Right kidney (tissue), 1 donor: ENCODE data around the gene METTL23.
A peak's percentile ranks its signal among the peaks of the same experiment; 100 is the strongest.
"Not testable (repeated sequence)": the region's sequence is repeated elsewhere in the genome, so short reads cannot be mapped to it uniquely, and the experiment has no call there.

ENCODE experiments used
- DNase-seq: peaks from one replicate; pipeline ENCODE4 v3.0.0-alpha.2; 2016

METTL23 gene

DNA sequence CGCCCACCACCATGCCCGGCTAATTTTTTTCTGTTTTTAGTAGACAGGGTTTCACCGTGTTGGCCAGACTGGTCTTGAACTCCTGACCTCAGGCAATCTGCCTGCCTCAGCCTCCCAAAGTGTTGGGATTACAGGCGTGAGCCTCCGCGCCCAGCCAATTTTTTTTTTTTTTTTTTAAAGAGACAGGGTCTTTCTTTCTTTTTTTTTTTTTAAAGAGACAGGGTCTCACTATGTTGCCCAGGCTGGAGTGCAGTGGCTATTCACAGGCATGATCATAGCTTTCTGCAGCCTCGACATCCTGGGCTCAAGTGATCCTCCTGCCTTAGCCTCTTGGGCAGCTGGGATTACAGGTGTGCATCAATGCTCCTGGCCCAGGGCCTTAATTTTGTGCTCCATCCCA lies 14.3 kb upstream of the METTL23 start:
- not testable (repeated sequence) for DNase-seq

DNA sequence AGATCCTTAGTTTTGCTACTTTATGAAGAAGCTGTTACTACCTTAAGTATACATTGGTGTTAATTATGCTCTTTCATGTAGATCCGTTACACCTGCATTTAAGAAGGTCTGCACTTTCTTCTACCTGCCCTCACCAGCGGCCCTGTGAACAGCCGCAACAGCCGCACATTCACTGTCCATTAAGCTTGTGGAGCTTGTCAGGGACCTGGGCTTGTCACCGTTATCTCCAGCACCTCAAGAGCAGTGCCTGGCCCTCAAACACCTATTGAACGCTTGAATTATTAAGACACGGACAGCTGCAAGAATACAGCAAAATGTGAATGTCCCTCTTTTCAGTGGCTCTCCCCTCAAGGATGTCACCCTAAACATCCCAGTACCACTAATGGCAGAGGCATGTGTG lies 12.9 kb upstream of the METTL23 start:
- DNase-seq: no peak

DNA sequence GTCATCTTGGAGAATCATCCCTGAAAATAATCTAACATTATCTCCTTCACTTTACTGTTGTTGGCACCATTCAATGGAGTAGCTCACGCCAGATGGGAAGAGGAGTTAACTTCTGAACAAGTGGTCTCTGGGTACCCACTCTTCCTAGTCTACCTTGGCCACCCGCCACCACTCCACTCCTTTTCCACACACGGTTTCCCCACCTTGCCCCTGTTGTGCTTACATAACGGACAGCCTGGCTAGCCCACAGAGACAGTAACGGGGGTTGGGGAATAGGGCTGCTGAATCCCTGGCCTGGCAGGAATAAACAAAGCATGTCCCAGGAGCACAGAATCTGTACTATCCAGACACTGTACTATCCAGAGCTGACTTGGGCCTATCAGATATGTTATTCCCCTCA lies 12.3 kb upstream of the METTL23 start:
- DNase-seq: no peak

DNA sequence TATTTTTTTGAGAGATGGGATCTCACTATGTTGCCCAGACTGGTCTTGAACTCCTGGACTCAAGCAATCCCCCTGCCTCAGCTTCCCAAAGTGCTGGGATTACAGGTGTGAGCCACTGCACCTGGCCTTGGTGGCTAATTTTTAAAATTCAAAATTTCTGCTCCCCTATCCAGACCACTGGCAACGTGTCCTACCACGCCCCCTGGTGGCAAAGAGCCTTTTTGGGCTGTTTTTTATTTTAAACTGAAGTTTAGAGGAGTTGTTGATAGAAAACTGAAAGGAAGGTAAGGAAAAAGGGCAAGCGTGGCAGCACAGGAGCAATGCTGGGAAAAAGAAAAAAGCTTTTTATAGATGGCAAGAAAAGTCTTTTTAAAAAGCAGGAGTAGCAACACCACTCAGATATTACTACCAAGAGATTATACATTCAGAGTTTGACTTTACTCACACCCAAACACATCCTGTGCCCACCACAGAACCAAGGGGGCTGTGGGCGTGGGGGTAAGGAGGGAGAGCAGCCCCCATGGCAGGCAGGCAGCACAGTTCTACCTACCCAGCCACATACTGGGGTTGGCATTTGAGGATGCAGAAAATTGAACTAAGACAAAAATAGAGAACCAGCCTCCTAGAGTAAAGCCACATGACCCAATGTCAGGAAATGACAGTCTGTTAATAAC lies 11.7 kb upstream of the METTL23 start:
- DNase-seq: no peak

DNA sequence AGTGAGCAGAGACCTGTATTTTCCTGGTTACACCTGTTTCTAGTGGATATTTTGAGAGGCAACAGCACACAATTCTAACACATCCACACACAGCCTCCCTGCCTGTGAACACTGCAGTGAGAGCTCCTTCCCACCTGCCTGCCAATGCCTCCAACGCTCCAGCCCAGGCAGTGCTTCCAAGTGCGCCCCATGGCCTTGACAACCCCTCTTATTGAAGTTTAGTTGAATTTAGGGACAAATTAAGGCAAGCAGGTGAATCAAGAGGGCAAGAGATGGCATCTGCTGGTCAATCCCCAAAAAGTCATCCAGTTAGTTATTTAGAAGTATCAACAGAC lies 11.2 kb upstream of the METTL23 start:
- no peak for DNase-seq

DNA sequence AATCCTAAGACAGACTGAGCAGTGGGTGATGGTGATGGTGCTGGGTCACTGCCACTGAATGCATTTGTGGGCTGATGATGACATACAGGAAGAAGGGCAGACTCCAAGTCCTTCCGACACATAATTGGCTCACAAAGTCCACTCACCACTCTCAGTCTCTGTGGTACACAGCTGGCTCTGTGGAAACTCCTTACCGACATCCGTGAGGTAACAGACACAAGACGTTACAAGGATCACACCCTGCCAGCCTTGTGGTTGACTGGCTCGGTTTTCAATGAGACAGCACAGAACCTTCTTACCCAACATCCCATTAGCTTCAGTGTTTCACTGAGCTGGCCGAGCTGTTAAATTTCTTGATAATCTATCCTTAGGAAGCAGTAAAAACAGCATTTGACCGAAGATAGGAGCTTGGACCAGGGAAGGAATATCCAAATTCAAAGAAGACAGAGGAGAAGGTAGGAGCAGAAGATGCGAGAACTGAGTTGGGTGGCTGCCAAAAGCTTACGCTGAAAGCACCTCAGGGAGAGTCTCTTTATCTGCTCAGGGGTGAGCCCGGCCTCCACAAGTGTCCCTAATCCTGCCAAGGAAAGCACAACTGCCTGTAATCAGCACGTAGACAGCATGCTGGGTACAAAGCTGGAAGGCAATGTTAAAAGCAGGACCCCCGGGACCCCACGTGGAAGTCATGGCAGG lies 10.3 kb upstream of the METTL23 start:
- DNase-seq: no peak

DNA sequence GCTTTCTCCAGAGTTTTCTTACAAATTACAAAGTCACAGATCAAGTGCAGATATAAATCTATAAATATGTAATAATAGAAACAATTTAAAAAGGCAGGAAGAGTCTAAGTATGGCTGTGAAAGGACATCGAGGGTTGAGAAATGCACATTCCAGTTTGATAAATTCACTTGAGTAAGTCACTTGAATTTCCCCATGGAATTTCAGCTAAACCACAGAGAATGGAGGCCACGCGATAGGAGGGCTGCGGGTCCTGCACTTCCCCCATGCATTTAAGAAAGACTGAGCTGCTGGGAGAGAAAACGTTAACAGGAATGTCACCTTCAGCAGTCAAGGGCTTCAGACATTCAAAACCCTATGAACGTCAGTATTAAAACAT lies 9.8 kb upstream of the METTL23 start:
- no peak for DNase-seq

DNA sequence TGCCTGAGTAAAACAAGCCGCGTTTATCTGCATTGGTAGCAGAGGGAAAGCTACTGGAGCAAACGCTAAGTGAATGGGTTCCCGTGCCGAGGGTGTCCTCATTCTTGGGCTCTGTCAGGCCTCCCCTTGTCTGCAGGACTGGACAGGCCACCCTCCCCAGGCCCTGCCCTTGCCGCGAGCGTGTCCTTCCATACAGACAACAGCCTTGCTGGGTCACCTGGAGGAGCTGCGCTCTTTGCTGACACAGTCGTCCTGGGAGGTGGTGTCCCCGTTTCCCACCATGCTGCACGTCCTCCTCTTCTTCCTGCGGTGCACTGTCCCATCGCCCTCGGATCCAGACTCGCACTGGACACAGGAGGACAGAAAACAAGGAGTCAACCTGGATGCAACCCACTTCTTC lies 8.1 kb upstream of the METTL23 start:
- no peak for DNase-seq

DNA sequence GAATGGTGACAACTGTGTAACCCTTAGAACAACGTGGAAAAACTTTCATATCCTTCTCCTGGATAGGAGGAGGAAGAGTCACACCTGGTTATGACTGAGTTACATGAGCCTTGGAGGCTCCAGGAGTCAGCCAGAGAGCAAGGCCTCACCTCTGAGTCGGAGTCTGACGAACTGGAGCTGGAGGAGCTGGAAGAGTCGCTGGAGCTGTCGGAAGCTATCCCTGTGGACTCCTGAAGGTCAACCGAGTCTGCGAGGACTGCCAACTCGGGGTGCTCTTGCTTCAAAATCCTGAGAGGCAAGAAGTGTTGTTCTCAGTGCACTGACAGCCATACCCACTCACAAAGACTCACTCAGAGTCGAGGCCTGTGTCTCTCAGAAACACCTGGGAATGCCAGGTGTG lies 6.4 kb upstream of the METTL23 start:
- DNase-seq: no peak

DNA sequence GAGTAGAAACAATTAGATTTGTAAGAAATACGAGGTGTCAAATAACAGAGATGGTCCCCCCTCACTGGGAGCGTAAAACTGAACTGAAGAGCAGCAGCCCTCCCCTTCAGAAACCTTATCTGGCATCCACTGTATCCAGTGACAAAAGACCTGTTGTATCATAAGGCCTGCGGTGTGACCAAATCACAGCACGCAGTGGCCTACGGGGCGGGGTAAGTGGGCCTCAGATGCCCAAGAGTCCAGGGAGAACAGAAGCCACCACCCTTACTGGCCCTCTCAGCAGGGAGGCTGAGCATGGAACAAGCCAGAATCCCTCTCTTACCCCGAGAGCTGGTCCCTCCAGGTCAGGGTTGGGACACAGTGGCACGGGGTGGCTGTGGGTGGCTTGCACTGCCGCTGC lies 5.7 kb upstream of the METTL23 start:
- DNase-seq: no peak

DNA sequence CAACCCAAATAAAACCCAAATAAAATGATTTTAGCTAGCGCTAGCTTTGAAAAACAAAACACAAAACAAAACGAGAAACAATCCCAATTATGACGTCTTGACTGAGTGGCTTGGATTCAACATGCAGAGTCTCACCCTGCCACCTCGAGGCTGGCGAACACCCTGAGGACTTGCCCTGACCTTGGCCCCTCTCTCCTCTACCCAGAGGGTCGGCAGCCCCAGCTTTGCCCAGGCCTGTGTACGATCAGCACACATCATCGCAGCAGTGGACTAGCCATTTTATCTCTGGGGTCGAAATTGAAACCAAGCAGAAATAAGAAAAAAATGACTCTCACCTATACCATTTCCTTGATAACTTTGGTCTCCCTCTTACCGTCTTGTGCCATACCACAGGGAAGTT lies 5.2 kb upstream of the METTL23 start:
- no peak for DNase-seq

DNA sequence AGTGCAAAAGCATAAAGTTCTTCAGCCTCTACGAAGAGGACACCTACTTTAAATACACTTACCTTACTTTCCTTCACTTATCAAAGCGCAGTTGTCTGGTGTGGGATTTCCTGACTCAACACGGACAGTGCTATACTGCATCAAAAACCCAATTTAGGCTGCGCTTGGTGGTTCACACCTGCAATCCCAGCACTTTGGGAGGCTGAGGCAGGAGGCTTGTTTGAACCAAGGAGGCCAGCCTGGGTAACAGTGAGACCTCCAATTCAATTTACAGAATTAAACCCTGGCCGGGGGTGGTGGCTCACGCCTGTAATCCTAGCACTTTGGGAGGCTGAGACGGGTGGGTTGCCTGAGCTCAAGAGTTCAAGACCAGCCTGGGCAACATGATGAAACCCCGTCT lies 4.4 kb upstream of the METTL23 start:
- DNase-seq: no peak

DNA sequence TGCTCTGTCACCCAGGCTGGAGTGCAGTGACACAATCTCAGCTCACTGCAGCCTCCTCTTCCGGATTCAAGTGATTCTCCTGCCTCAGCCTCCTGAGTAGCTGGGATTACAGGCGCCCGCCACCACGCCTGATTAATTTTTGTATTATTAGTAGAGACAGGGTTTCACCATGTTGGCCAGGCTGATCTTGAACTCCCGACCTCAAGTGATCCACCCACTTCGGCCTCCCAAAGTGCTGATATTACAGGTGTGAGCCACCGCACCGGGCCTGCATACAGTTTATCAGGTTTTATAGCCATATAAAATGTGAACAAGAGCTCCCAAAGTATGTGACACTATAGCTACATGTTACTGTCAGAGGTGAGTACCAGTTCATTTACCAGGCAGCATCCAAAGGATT lies 3.7 kb upstream of the METTL23 start:
- DNase-seq: not testable (repeated sequence)

DNA sequence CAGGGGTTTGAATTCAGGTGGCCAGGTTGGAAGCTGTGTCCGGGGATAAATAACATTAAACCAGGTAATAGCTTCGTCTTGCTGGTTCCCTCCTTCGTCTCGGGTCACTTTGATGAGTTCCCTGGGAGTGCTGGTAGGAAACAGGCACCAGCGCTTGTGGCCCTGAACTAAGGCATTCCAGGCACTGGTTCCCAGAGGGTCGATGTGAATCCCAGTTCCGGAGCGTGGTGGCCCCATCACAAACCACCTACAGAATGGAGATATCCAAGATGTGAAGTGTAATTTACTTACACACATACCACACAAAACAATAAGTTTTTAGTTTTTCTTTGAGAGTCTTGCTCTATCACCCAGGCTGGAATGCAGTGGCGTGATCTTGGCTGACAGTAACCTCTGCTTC lies 2.8 kb upstream of the METTL23 start:
- DNase-seq: no peak

DNA sequence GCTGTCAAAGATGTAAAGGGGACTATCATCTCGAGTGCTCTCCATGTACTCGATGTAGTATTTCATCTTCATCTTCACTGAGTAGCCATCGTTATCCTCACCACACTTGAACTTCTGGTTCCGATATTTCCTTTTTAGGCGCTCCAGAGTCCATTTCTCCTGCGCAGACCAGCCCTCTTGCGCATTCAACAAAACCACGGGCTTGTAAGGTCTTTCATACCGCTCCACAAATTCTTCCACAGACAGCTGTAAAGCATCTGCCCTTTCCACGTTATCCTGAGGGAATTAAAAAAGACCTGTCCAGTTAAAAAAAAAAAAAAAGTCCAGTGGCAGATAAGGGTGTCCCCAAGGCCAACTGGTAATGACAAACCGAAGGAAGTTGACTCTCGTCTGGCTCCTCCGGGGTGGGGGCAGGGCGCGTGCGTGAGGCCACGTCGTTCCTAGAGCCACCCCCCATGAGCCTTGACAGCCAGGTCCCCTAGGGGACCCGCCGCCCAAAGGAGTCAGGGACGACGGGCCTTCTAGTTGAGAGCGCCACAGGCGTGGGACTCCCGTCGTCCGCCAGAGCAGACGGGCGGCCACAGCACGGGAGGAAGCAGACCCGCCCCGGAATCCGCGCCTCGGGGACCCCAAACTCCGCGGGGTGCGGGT lies 934 bp upstream of the METTL23 start:
- no peak for DNase-seq

DNA sequence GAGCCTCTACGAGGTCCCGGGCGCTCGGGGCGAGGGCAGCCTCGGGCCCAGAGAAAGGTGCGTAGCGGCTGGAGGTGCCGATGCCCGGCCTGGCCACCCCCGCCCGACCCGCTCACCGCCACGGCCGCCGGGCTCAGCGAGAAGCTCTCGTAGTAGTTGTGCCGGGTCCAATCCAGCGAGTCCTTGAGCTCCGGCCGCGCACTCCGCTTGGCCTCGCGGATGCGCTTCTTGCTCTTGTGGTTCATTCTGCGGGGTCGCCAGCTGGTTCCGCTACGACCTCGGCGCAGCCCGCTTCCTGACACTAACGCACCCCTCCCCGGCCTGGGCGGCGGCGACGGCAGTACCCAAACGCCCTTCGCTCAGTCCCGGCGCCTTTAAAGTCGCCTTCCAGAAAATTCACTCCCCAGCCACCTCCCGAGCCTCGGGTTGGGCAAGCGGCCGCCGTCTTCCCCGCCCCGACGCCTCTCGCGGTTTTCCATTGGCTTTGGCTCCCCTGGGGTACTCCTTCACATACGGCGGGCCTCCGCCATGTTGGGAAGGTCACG lies 336 bp upstream of the METTL23 start, which contains the start of gene JMJD6:
Gene JMJD6, minus strand, starts transcription at position 376 of the 545 bp plus-strand sequence. Its CDS starts 131 bp downstream, at position 245.
- DNase-seq: peak; percentile 95

DNA sequence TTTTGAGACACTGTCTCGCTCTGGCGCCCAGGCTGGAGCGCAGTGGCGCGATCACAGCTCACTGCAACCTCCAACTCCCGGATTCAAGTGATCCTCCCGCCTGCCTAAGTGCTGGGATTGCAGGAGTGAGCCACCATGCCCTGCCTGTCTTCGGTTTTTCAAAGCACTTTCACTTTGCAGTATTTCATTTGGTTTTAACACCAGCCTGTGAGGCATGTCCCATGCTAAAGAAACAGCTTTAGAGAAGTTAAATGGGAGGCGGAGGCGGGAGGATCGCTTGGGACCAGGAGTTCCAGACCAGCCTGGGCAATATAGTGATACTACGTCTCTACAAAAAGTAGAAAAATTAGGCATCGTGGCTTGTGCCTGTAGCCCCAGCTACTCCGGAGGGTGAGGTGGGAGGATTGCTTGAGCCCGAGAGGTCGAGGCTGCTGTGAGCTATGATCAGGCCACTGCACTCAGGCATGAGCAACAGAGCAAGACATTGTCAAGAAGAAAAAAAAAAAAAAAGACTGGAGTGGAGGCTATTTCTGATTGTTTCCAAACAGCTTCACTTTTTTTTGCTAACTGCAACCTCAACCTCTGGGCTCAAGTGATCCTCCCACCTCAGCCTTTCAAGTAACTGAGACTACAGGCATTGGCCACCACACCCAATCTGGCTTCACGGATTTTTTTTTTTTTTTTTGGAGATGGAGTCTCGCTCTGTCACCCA lies 1.3 kb downstream of the METTL23 start:
- peak; percentile 61 for DNase-seq

DNA sequence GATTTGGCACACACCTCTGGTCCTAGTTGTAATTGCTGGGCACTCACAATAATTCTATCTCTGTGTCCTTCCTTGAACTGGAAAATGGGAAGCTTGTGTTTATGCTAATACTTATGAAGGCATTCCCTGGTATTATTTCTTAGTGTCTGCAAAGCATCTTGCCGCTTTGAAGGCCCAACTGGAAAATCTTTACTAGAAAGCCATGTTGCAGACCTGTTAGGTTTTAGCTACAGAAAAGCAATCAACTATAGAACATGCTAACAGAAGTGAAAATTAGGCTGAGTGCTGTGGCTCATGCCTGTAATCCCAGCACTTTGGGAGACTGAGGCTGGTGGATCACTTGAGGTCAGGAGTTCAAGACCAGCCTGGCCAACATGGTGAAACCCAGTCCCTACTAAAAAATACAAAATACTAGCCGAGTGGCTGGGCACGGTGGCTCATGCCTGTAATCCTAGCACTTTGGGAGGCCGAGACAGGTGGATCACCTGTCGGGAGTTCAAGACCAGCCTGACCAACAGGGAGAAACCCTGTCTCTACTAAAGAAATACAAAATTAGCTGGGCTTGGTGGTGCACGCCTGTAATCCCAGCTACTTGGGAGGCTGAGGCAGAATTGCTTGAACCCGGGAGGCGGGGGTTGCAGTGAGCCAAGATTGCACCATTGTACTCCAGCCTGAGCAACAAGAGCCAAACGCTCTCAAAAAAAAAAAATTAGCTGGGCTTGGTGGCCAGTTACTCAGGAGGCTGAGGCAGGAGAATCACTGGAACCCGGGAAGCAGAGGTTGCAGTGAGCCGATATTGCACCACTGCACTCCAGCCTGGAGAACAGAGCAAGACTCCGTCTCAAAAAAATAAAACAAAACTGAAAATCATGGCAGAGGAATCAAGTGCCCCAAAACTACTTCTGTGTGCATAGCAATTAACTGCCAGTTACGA lies 5.4 kb downstream of the METTL23 start:
- DNase-seq: not testable (repeated sequence)

DNA sequence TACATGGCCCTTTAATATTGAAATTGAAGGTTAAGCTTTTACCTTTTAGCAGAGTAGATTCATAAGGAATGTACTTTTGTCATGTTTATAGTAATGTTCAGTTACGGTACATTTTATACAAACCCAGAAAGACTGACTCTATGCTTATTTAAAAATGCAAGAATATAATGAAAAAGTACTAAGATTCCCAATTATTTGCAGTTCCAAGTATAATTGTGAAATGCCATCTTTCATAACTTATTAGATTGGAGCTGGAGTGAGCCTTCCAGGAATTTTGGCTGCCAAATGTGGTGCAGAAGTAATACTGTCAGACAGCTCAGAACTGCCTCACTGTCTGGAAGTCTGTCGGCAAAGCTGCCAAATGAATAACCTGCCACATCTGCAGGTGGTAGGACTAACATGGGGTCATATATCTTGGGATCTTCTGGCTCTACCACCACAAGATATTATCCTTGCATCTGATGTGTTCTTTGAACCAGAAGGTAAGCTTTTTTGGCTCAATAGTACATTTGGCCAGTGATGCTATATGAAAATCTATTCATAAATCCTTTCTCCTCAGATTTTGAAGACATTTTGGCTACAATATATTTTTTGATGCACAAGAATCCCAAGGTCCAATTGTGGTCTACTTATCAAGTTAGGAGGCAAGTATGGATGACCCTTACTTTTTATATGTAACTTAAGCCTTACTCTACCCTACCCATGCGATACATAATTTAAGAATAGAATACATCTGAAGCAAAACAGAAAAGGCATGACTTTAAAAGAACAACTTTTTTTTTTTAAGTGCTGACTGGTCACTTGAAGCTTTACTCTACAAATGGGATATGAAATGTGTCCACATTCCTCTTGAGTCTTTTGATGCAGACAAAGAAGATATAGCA lies 6.3 kb downstream of the METTL23 start:
- no peak for DNase-seq

DNA sequence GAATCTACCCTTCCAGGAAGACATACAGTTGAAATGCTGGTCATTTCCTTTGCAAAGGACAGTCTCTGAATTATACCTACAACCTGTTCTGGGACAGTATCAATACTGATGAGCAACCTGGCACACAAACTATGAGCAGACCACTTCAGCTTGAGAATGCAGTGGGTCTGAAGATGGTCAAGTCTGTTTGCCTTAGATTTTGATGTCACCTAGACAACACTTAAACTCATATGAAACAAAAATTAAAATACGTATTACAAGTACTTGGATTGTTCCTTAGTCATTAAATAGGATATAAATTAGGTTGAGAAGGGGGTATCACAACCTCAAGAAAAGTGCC lies 6.9 kb downstream of the METTL23 start:
- DNase-seq: no peak
